ENCODE data around the gene UTS2R.

The UTS2R gene

GRCh38 chr17:82390015-82390859 is 18.7 kb downstream of the UTS2R start:
- no peak for DNase-seq

- no peak for DNase-seq
These were observed 19.4 kb downstream of the UTS2R start for GRCh38 chr17:82390860-82391435.

GRCh38 chr17:82391496-82392066 is 20.0 kb downstream of the UTS2R start:
- DNase-seq: no peak

GRCh38 chr17:82392209-82392920 is 20.8 kb downstream of the UTS2R start:
- no peak for DNase-seq

- DNase-seq: no peak
These were observed 21.4 kb downstream of the UTS2R start for GRCh38 chr17:82392941-82393340.

GRCh38 chr17:82394278-82394677 is 22.7 kb downstream of the UTS2R start:
- DNase-seq: no peak

- no peak for DNase-seq
These were observed 25.3 kb downstream of the UTS2R start for GRCh38 chr17:82396601-82397435.

- no peak for DNase-seq
These were observed 26.1 kb downstream of the UTS2R start for GRCh38 chr17:82397449-82398335.

GRCh38 chr17:82399041-82399441 is 27.5 kb downstream of the UTS2R start:
- no peak for DNase-seq

GRCh38 chr17:82399601-82400101 is 28.1 kb downstream of the UTS2R start:
- no peak for DNase-seq

- DNase-seq: no peak
These were observed 28.6 kb downstream of the UTS2R start for GRCh38 chr17:82400206-82400605.

GRCh38 chr17:82400830-82401229 is 29.3 kb downstream of the UTS2R start:
- no peak for DNase-seq

GRCh38 chr17:82402865-82403264 is 31.3 kb downstream of the UTS2R start:
- DNase-seq: no peak

- DNase-seq: no peak
These were observed 32.4 kb downstream of the UTS2R start for GRCh38 chr17:82403662-82404660.

- DNase-seq: no peak
These were observed 33.5 kb downstream of the UTS2R start for GRCh38 chr17:82405051-82405450.

GRCh38 chr17:82406131-82406671 is 34.6 kb downstream of the UTS2R start:
- no peak for DNase-seq

- no peak for DNase-seq
These were observed 35.7 kb downstream of the UTS2R start for GRCh38 chr17:82407255-82407654.

- DNase-seq: no peak
These were observed 36.8 kb downstream of the UTS2R start for GRCh38 chr17:82408288-82408937.

- no peak for DNase-seq
These were observed 37.4 kb downstream of the UTS2R start for GRCh38 chr17:82408938-82409318.

Data from DMS79 (cell line).